GM19395 (cell line): ENCODE measurements around the gene CFHR1.

Experiments
- ATAC-seq: cut with Tn5 transposase; IDR thresholded peaks from one replicate; pipeline ENCODE4 v1.9.1; 2021; ENCODE audit warnings: mild to moderate bottlenecking, moderate library complexity; ENCODE audit not compliant: unreplicated experiment

The CFHR1 gene

DNA sequence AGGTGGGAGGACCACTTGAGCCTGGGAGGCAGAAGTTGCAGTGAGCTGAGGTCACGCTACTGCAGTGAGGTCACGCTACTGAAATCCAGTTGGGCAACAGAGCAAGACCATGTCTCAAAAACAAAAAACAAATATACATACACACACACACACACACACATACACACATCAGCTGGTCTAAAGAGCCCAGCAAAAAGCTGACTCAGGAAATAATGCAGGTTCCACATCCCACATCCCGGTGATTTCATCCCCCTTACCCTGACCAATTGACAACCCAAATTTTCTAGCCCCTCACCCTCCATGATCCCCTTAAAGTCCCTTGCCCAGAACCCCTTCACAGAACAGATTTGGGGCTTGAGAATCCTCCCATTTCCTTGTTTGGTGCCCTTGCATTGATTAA lies 56.4 kb downstream of the CFHR1 start:
- no peak for ATAC-seq

DNA sequence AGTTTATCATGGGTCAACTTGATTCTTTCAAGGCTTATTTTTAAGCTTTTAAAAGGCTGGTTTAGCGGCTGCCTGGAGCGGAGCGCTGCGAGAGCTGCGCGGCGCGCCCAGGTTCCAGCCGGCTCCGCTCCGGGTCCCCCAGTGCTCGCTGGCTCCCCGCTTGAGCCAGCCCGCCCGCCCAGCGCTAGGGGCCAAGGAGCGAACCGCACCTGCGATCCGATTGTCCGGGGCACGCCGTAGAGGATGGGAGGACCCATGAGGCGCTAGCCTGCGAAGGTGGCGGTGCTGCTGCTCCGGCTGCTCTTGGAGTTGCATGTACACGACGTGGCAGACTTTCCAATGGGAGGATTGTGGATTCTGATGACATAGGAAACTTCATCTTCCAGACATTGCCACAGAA lies 58.4 kb downstream of the CFHR1 start:
- no peak for ATAC-seq
